ENCODE data around the gene GOLM1. TPM values are rescaled to one million over a fixed set of nuclear protein-coding genes. Genes with fewer than 3 reads are reported as not detected.
A peak's percentile ranks its signal among the peaks of the same experiment; 100 is the strongest.

GOLM1 gene
- total and polyA plus RNA-seq, 2 donors from 2014 or later: 88.6 to 133 TPM

GRCh38 chr9:86082870-86083269 is 16.5 kb downstream of the GOLM1 start:
- Histone ChIP-seq H3K27ac (ENCODE audit: low read depth in 2 of 2, low read length in 2 of 2) (no peak overlapping the region), H3K4me1 (ENCODE audit: control insufficient read depth in 2 of 3, insufficient read depth in 2 of 3, low read depth in 1 of 3, low read length in 3 of 3) (peaks cover 0 to 9% (median 4%) of the 10 kb centered on the region in 3 donors), H3K4me3 (ENCODE audit: low read length in 3 of 3) (no peak overlapping the region), H3K36me3 (ENCODE audit: control insufficient read depth in 2 of 3, insufficient read depth in 3 of 3, low read length in 3 of 3) (no peaks in the 10 kb centered on the region), H3K9me3 (ENCODE audit: control insufficient read depth in 2 of 3, insufficient read depth in 1 of 3, low read length in 3 of 3) (no peaks in the 10 kb centered on the region), H3K9ac (ENCODE audit: low read length in 3 of 3) (no peak overlapping the region), H3K27me3 (ENCODE audit: control insufficient read depth, insufficient read depth, low read length) (no peaks in the 10 kb centered on the region)
- intact Hi-C loops (cut with DNase I): no loop called here
- FAIRE-seq (no peak), DNase-seq (no peak)
- TF ChIP-seq CTCF (IDR thresholded peaks at IDR 0.05; ENCODE audit: borderline replicate concordance, extremely low read depth, insufficient read depth): no peak

- no peak for TF ChIP-seq CTCF (IDR thresholded peaks at IDR 0.05; ENCODE audit: borderline replicate concordance, extremely low read depth, insufficient read depth)
- no peaks in the 10 kb centered on the region for H3K27me3 ChIP-seq (ENCODE audit: control insufficient read depth, insufficient read depth, low read length)
- DNase-seq: peak in 4 of 5 donors; percentile 54 to 92 (median 80)
- no peak overlapping the region for H3K9ac ChIP-seq (ENCODE audit: low read length in 3 of 3)
- peaks cover 0 to 9% (median 4%) of the 10 kb centered on the region in 3 donors for H3K4me1 ChIP-seq (ENCODE audit: control insufficient read depth in 2 of 3, insufficient read depth in 2 of 3, low read depth in 1 of 3, low read length in 3 of 3)
- no peak overlapping the region for H3K27ac ChIP-seq (ENCODE audit: low read depth in 2 of 2, low read length in 2 of 2)
- intact Hi-C loops (cut with DNase I): no loop called here
- H3K4me3 ChIP-seq (ENCODE audit: low read length in 3 of 3): peak overlapping the region in 1 of 3 donors; percentile 22
- no peaks in the 10 kb centered on the region for H3K36me3 ChIP-seq (ENCODE audit: control insufficient read depth in 2 of 3, insufficient read depth in 3 of 3, low read length in 3 of 3)
- FAIRE-seq: no peak
- H3K9me3 ChIP-seq (ENCODE audit: control insufficient read depth in 2 of 3, insufficient read depth in 1 of 3, low read length in 3 of 3): no peaks in the 10 kb centered on the region
Observed at GRCh38 chr9:86079865-86080469, 19.4 kb downstream of the GOLM1 start.

- H3K9me3 ChIP-seq (ENCODE audit: control insufficient read depth in 2 of 3, insufficient read depth in 1 of 3, low read length in 3 of 3): no peaks in the 10 kb centered on the region
- H3K27ac ChIP-seq (ENCODE audit: low read depth in 2 of 2, low read length in 2 of 2): no peak overlapping the region
- H3K4me1 ChIP-seq (ENCODE audit: control insufficient read depth in 2 of 3, insufficient read depth in 2 of 3, low read depth in 1 of 3, low read length in 3 of 3): peaks cover 0 to 9% (median 4%) of the 10 kb centered on the region in 3 donors
- TF ChIP-seq CTCF (IDR thresholded peaks at IDR 0.05; ENCODE audit: borderline replicate concordance, extremely low read depth, insufficient read depth): no peak
- FAIRE-seq (no peak), DNase-seq (peak; percentile 68 to 86 (median 78))
- intact Hi-C loops (cut with DNase I): no loop called here
- H3K4me3 ChIP-seq (ENCODE audit: low read length in 3 of 3): peak overlapping the region in 1 of 3 donors; percentile 24
- no peak overlapping the region for H3K9ac ChIP-seq (ENCODE audit: low read length in 3 of 3)
- no peaks in the 10 kb centered on the region for H3K36me3 ChIP-seq (ENCODE audit: control insufficient read depth in 2 of 3, insufficient read depth in 3 of 3, low read length in 3 of 3)
- H3K27me3 ChIP-seq (ENCODE audit: control insufficient read depth, insufficient read depth, low read length): no peaks in the 10 kb centered on the region
Observed at GRCh38 chr9:86079421-86079831, 19.9 kb downstream of the GOLM1 start.

Data from kidney (tissue), 14 donors.